ENCODE data around the gene ACTRT2.

GRCh38 chr1:3063379-3064295 is 42.4 kb downstream of the ACTRT2 start:
- TF ChIP-seq, protein P1, sequence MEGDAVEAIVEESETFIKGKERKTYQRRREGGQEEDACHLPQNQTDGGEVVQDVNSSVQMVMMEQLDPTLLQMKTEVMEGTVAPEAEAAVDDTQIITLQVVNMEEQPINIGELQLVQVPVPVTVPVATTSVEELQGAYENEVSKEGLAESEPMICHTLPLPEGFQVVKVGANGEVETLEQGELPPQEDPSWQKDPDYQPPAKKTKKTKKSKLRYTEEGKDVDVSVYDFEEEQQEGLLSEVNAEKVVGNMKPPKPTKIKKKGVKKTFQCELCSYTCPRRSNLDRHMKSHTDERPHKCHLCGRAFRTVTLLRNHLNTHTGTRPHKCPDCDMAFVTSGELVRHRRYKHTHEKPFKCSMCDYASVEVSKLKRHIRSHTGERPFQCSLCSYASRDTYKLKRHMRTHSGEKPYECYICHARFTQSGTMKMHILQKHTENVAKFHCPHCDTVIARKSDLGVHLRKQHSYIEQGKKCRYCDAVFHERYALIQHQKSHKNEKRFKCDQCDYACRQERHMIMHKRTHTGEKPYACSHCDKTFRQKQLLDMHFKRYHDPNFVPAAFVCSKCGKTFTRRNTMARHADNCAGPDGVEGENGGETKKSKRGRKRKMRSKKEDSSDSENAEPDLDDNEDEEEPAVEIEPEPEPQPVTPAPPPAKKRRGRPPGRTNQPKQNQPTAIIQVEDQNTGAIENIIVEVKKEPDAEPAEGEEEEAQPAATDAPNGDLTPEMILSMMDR (IDR thresholded peaks at IDR 0.05), result no peak
- TF ChIP-seq EP300 (IDR thresholded peaks at IDR 0.05) (no peak), POLR2AphosphoS5 (IDR thresholded peaks at IDR 0.05) (no peak)

Data from gastroesophageal sphincter (tissue), 3 donors.